ENCODE data around the gene MEX3C. TPM values are rescaled to one million over a fixed set of nuclear protein-coding genes. Genes with fewer than 3 reads are reported as not detected.

The MEX3C gene
- total RNA-seq, 1 experiment from 2014 or later, result 45.0 TPM

- Histone ChIP-seq H3K27ac (ENCODE audit: low read depth, low read length) (no peak overlapping the region), H3K4me1 (ENCODE audit: control insufficient read depth in 1 of 2, insufficient read depth in 2 of 2, low read length in 2 of 2) (no peaks in the 10 kb centered on the region), H2AFZ (ENCODE audit: low read depth, low read length, poor library complexity, severe bottlenecking) (no peak overlapping the region), H3K9me2 (ENCODE audit: insufficient read depth) (no peaks in the 10 kb centered on the region), H3K4me2 (ENCODE audit: low read length) (no peak overlapping the region), H4K20me1 (ENCODE audit: insufficient read depth) (no peaks in the 10 kb centered on the region), H3K4me3 (replicated peaks in 1 of 2; ENCODE audit: low read depth in 1 of 2, low read length in 2 of 2) (no peak overlapping the region), H3K36me3 (ENCODE audit: control insufficient read depth in 1 of 2, insufficient read depth in 2 of 2, low read length in 2 of 2) (no peaks in the 10 kb centered on the region), H3K9me3 (ENCODE audit: control insufficient read depth in 1 of 2, insufficient read depth in 1 of 2, low read depth in 1 of 2, low read length in 2 of 2) (no peaks in the 10 kb centered on the region), H3K27me3 (ENCODE audit: insufficient read depth, low read length) (no peaks in the 10 kb centered on the region; the same call in 1 of the 2 replicates), H3K79me2 (ENCODE audit: insufficient read depth, low read length) (no peaks in the 10 kb centered on the region), H3K9ac (ENCODE audit: low read length) (no peak overlapping the region)
- ChIA-PET POLR2A (no interaction called here), RAD21 (ENCODE audit: low non-redundant PET in 1 of 2, low total read pairs in 2 of 2, uncharacterized antibody in 2 of 2, unreplicated experiment in 2 of 2) (no interaction called here), CTCF (no interaction called here)
- no TSS peak for BruUV-seq (replicated peaks)
- TF ChIP-seq CEBPB (IDR thresholded peaks at IDR 0.05; ENCODE audit: low read depth) (no peak), POLR2AphosphoS5 (IDR thresholded peaks at IDR 0.05; ENCODE audit: low read depth, low read length) (no peak), CBX3 (IDR thresholded peaks at IDR 0.05; ENCODE audit: low read depth) (no peak), TCF7L2 (IDR thresholded peaks at IDR 0.05; ENCODE audit: borderline replicate concordance, extremely low read depth, insufficient read depth, insufficient read length) (no peak), SRF (IDR thresholded peaks at IDR 0.05; ENCODE audit: low read depth) (no peak), MAX (IDR thresholded peaks at IDR 0.05) (no peak), POLR2A (IDR thresholded peaks at IDR 0.05; ENCODE audit: borderline replicate concordance, extremely low read depth, insufficient read depth, insufficient read length) (no peak), EZH2phosphoT487 (IDR thresholded peaks at IDR 0.05; ENCODE audit: borderline replicate concordance) (no peak), SP1 (IDR thresholded peaks at IDR 0.05; ENCODE audit: low read depth) (no peak), EZH2 (IDR thresholded peaks at IDR 0.05) (no peak), YY1 (IDR thresholded peaks at IDR 0.05; ENCODE audit: extremely low read depth, insufficient replicate concordance, low read depth, low read length) (no peak), ZNF274 (IDR thresholded peaks at IDR 0.05; ENCODE audit: low read depth, low read length) (no peak)
- DNase-seq (ENCODE audit: low read depth, low spot score) (no peak), ATAC-seq (no peak)
- intact Hi-C loops (cut with micrococcal nuclease), result no loop called here
Observed at GRCh38 chr18:51227660-51228059, 30.2 kb upstream of the MEX3C start.
